Memory B cell (primary cell): ENCODE data around the gene HNMT.

ENCODE experiments used
- ATAC-seq: fragments of 150-1000 bp; cut with Tn5 transposase; 2 replicates; pipeline ENCODE4 v1.10.0; 2021; ENCODE audit warnings: low read depth, mild to moderate bottlenecking, moderate library complexity
- DNase-seq, 2 donors: peaks; one replicate each; pipeline ENCODE4 v3.0.0; 2022; ENCODE audit warnings: low spot score in 2 of 2
- H3K27ac Mint-ChIP-seq: one replicate; pipeline ENCODE4 v1.8.0; 2022; ENCODE audit warnings: mild to moderate bottlenecking, moderate library complexity, mixed read lengths
- H3K27me3 Mint-ChIP-seq: one replicate; pipeline ENCODE4 v1.8.0; 2022; ENCODE audit warnings: mixed read lengths
- H3K36me3 Mint-ChIP-seq: one replicate; pipeline ENCODE4 v1.8.0; 2022; ENCODE audit warnings: mild to moderate bottlenecking, mixed read lengths
- H3K4me1 Mint-ChIP-seq: one replicate; pipeline ENCODE4 v1.8.0; 2022; ENCODE audit warnings: mixed read lengths
- H3K4me3 Mint-ChIP-seq: one replicate; pipeline ENCODE4 v1.8.0; 2022; ENCODE audit warnings: mild to moderate bottlenecking, moderate library complexity, mixed read lengths
- H3K9me3 Mint-ChIP-seq: one replicate; pipeline ENCODE4 v1.8.0; 2022; ENCODE audit warnings: mixed read lengths

HNMT gene

DNA sequence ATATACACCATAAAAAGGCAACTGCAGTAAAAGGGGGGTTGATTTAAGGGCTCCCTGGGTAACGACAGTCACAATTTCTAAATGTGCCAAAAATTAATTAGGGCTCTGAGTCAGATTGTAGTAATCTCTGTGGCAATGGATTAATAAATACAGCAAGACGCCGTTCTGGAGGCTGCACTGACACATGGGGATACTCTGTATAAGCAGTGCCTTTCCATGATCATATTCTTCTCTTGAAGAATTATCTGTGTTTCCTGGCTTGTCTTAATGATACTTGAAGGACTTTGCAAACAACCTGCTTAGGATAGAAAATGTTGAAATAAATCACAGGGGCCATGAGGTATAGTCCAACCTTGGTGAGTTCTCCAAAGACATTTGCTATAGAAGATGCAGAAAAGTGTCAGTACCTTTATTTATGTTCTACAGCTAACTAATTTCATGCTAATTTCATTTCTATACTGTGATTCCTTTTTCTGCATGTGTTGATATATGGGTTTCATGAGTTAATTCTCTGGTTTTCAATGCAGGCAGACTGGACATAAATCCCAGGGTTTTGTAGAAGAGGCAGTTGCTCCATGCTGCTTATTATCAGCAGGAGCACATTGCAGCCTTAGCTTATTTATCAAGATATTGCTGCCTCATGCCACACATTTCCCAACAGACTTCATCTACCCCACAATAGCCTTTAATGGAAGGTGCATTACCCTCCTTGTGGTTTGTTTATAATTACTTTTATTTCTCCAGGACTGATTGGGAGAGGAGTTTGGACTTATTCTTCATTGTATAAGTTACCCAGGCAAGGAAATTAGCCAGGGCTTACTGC, 54.8 kb downstream of the HNMT start:
- no peak overlapping the region for H3K27ac Mint-ChIP-seq
- peaks cover 2% of the 10 kb centered on the region for H3K27me3 Mint-ChIP-seq
- H3K4me3 Mint-ChIP-seq, result no peak overlapping the region
- no peaks in the 10 kb centered on the region for H3K4me1 Mint-ChIP-seq
- no peaks in the 10 kb centered on the region for H3K36me3 Mint-ChIP-seq
- no peak for ATAC-seq
- no peaks in the 10 kb centered on the region for H3K9me3 Mint-ChIP-seq
- DNase-seq, result no peak

DNA sequence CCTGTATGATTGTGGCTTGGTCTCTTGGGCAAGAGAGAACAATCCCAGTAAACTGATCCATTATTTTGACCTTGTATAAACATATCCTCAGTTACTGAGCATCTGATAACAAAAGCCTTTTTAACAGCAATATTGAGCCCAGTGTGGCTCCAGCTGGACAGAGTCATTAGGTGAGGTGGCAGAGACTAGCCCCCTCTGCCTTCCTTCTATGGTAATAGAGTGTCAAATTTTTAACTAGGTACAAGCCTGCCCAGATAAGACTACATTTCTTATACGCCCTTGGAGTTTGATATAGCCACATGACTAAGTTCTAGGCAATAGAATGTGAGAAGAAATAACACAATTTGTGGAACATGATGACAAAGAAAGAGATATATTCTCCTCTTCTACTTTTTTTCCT, 56.2 kb downstream of the HNMT start:
- no peak overlapping the region for H3K4me3 Mint-ChIP-seq
- ATAC-seq, result no peak
- no peaks in the 10 kb centered on the region for H3K9me3 Mint-ChIP-seq
- H3K4me1 Mint-ChIP-seq, result no peaks in the 10 kb centered on the region
- peaks cover 2% of the 10 kb centered on the region for H3K27me3 Mint-ChIP-seq
- H3K27ac Mint-ChIP-seq, result no peak overlapping the region
- no peak for DNase-seq
- H3K36me3 Mint-ChIP-seq, result no peaks in the 10 kb centered on the region

DNA sequence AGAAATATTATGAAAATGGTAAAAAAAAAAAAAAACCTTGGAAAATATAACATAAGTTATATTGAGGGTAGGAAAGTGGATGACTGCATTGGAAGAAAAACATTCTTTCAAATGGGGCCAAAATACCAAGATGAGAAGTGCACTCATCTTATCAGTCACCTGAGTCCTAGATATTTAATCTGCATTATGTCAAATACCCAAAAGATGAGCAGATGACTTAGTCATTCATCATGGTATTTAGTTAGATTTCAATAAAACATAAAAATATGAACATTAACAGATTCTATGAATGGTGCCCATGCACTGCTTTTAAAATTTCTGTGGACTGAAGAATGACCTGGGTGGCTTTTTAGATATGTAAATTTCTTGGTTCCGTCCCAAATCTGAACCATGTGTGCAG, 56.9 kb downstream of the HNMT start:
- Mint-ChIP-seq H3K27ac (no peak overlapping the region), H3K9me3 (no peaks in the 10 kb centered on the region), H3K36me3 (no peaks in the 10 kb centered on the region), H3K27me3 (peaks cover 2% of the 10 kb centered on the region), H3K4me3 (no peak overlapping the region), H3K4me1 (no peaks in the 10 kb centered on the region)
- no peak for ATAC-seq
- DNase-seq, result no peak

DNA sequence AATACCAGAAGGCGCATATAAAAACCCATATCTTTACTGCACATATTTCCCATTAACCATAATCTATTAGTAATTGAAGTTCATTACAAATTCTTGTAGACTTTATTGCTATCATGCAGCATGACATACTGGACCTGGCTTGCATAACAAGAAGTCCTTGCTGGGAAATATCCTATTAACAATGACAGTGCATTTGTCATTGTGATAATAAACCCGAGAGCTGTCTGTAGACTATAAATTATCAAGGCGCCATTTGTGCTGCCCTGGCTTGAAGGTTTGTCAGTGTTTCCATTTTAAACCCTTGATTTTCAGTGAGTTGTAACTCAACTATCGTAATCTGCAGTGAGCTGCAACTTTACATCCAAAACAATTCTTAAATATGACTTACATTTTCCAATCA, 59.0 kb downstream of the HNMT start:
- Mint-ChIP-seq H3K9me3 (no peaks in the 10 kb centered on the region), H3K4me3 (no peak overlapping the region), H3K27ac (no peak overlapping the region), H3K27me3 (peaks cover 2% of the 10 kb centered on the region), H3K4me1 (no peaks in the 10 kb centered on the region), H3K36me3 (no peaks in the 10 kb centered on the region)
- ATAC-seq (no peak), DNase-seq (no peak)

DNA sequence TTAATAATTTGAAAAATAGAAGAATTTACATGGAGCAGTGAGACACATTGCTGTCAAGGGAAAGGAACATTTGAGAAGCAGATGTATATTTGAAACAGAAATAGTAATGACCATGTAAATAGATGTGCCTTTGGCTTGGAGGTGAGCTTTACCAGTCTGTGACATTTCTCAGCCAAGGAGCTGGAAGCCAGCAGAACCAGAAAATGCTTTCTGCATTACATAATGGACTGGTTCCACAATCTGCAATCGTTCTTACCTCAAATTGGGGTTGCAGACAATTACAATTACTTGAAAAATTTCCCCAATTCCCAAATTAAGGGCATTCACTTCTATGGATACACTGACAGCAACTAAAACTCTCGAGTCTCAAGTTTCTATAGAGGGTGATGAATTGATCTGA, 59.7 kb downstream of the HNMT start:
- H3K27ac Mint-ChIP-seq, result no peak overlapping the region
- no peaks in the 10 kb centered on the region for H3K36me3 Mint-ChIP-seq
- H3K27me3 Mint-ChIP-seq, result no peaks in the 10 kb centered on the region
- no peaks in the 10 kb centered on the region for H3K4me1 Mint-ChIP-seq
- no peaks in the 10 kb centered on the region for H3K9me3 Mint-ChIP-seq
- ATAC-seq, result no peak
- no peak for DNase-seq
- H3K4me3 Mint-ChIP-seq, result no peak overlapping the region

DNA sequence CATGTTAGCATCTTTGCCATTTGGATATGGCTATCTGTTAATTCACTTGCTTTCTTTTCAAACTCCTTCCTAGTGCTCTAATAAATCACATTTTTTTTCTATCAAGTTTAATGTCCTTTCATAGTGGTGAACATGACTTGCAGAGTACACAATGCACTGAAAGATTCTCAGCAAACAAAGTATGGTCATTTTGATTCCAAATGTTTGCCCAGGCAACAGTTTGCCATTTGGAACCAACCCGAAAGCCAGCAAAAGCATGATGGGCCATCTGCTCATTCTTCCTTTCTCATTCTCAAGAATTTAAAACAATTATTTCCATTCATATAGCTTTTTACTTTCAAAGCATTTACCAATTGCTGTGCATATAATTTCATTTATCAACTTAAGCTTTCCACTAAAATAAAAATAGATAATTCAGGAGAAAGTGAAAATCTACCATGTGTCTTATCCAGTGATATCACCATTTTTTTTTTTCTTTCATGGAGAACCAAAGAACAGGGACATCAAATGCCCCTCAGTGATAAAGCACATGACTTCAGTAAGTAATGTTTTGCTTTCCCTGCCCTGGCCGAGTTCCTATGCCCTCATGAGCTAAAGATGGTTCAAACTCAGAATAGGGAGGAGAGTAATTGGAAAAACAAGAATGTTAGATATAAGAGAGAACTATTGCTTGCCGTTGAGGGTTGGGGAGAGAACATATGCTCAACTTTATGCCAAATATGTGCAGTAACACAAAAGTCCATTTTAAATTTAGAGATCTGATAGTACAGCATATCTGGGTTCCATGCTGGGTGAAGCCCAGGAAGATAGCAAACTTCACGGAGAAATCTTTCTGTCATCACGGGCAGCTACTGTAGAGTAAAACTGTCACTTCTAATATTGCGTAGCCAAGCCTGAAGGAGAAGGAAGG, 62.1 kb downstream of the HNMT start:
- H3K27ac Mint-ChIP-seq, result no peak overlapping the region
- no peak overlapping the region for H3K4me3 Mint-ChIP-seq
- ATAC-seq (no peak), DNase-seq (no peak)
- H3K36me3 Mint-ChIP-seq, result no peaks in the 10 kb centered on the region
- H3K27me3 Mint-ChIP-seq, result no peaks in the 10 kb centered on the region
- no peaks in the 10 kb centered on the region for H3K4me1 Mint-ChIP-seq
- H3K9me3 Mint-ChIP-seq, result no peaks in the 10 kb centered on the region

DNA sequence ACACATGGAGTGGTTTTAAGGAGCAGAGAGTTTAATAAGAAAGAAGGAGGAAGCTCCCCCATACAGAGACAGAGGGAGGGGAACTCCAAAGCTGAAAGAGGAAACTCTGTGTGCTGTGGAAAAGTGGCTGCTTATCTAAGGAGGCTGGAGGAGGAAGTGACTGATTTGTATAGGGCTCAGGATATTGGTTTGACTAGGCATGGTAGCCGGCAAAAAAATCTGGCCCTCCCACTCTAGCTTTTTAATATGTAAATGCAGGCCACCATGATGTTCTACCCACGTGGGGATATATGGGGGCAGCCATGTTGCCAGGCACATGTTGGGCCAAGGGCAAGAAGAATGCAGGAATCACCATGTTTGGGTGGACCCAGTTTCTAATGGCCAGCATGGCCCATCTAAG, 64.3 kb downstream of the HNMT start:
- H3K36me3 Mint-ChIP-seq, result no peaks in the 10 kb centered on the region
- H3K9me3 Mint-ChIP-seq, result no peaks in the 10 kb centered on the region
- no peak for ATAC-seq
- no peak overlapping the region for H3K27ac Mint-ChIP-seq
- no peak for DNase-seq
- H3K4me1 Mint-ChIP-seq, result no peaks in the 10 kb centered on the region
- no peak overlapping the region for H3K4me3 Mint-ChIP-seq
- peaks cover 1% of the 10 kb centered on the region for H3K27me3 Mint-ChIP-seq

DNA sequence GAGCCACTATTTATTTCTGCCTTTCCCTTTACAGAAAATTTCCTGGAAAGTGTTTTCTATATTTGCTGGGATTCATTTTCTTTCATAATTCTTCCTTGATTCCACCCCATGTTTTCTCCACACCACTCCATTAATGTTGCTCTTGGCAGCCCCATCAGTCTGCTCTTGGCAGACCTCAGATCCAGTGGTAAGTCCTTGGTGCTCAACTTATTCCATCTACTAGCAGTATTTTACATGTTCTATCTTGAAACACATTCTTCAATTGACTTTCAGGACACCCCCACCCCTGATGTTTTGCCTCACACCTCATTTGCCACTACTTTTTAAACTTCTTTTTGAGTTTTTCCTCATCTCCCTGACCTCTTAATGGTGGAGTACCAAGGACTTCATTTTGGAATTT, 65.0 kb downstream of the HNMT start:
- H3K36me3 Mint-ChIP-seq, result no peaks in the 10 kb centered on the region
- H3K4me3 Mint-ChIP-seq, result no peak overlapping the region
- H3K9me3 Mint-ChIP-seq, result no peaks in the 10 kb centered on the region
- peaks cover 1% of the 10 kb centered on the region for H3K27me3 Mint-ChIP-seq
- no peak overlapping the region for H3K27ac Mint-ChIP-seq
- no peak for DNase-seq
- no peaks in the 10 kb centered on the region for H3K4me1 Mint-ChIP-seq
- ATAC-seq, result no peak

DNA sequence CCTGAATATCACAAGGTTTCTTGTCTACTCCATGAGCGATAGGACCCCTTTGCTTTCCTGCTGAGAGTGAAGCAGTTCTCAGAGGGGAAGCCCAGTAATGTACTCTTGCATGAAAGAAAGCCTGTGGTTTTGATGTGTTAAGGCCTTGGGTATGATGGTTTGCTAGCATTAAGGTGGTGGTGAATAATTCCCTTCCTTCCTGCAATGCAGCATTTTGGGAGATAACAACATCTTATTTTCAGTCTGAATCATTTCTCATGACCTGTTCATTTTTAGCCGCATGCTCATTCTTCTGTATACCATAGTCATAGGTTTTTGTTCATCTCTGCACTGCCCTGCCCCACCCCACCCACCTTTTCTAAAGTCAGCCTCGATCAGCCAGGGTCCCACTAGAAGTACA, 66.2 kb downstream of the HNMT start:
- DNase-seq (no peak), ATAC-seq (no peak)
- Mint-ChIP-seq H3K27me3 (peaks cover 1% of the 10 kb centered on the region), H3K4me1 (no peaks in the 10 kb centered on the region), H3K9me3 (no peaks in the 10 kb centered on the region), H3K4me3 (no peak overlapping the region), H3K27ac (no peak overlapping the region), H3K36me3 (no peaks in the 10 kb centered on the region)

DNA sequence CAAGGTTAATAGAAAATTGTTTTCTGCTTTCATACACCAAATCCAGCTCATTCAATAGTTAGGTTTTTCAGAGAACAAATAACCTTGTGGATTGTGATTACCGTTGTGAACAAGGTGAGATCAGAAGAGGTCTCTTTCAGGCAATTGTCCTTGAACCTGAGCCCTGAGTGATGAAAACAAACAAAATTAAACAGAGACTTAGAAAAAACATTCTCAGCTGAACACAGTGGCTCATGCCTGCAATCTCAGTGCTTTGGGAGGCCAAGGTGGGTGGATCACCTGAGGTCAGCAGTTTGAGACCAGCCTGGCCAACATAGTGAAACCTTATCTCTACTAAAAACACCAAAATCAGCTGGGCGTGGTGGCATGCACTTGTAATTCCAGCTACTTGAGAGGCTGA, 68.1 kb downstream of the HNMT start:
- Mint-ChIP-seq H3K4me3 (no peak overlapping the region), H3K4me1 (no peaks in the 10 kb centered on the region), H3K9me3 (no peaks in the 10 kb centered on the region), H3K36me3 (no peaks in the 10 kb centered on the region), H3K27me3 (peaks cover 1% of the 10 kb centered on the region), H3K27ac (no peak overlapping the region)
- ATAC-seq, result no peak
- no peak for DNase-seq

DNA sequence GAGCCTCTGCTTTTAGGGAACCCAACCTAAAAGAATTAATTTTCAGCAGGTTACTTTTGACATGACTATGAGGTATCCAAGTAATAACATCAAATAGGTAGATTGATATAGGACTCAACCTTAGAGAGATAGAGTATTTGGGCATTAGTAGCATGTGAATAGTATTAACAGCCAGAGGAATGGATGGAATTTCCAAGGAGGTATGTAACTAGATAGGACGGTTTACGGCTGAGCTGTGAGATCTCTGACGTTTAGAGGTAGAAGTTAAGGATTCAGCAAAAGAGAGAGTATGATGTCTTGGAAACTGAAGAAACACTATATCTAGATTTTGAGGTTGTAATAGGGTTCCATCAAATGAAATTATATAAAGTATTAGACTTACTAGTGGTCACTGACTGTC, 70.3 kb downstream of the HNMT start:
- peaks cover 1% of the 10 kb centered on the region for H3K27me3 Mint-ChIP-seq
- no peaks in the 10 kb centered on the region for H3K36me3 Mint-ChIP-seq
- H3K4me3 Mint-ChIP-seq, result no peak overlapping the region
- H3K4me1 Mint-ChIP-seq, result no peaks in the 10 kb centered on the region
- ATAC-seq, result no peak
- no peak overlapping the region for H3K27ac Mint-ChIP-seq
- H3K9me3 Mint-ChIP-seq, result no peaks in the 10 kb centered on the region
- DNase-seq, result no peak

DNA sequence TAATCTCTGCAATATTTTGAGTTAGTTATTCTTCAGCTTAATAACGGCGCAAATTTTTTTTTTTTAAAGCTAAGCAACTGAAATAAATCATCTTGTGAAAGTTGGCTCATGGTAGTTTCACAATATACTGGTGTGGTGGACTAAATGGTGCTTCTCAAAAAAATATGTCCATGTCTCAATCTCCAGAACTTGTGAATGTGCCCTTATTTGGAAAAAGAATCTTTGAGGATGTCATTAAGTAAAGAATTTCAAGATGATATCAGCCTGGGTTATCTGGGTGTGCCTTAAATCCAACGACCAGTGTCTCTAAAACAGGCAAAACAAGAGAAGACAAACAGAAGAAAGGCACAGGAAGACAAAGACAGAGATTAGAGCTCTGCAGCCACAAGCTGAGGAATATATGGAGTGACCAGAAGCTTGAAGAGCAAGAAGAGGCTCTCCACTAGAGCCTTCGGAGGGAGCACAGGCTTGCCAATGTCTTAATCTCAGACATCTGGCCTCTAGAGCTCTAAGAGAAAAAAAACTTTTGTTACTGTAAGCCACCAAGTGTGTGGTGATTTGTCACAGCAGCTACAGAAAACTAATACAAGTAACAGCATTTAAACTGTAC, 71.4 kb downstream of the HNMT start:
- no peaks in the 10 kb centered on the region for H3K36me3 Mint-ChIP-seq
- H3K27ac Mint-ChIP-seq, result no peak overlapping the region
- H3K27me3 Mint-ChIP-seq, result peaks cover 1% of the 10 kb centered on the region
- H3K9me3 Mint-ChIP-seq, result no peaks in the 10 kb centered on the region
- DNase-seq (no peak), ATAC-seq (no peak)
- H3K4me1 Mint-ChIP-seq, result no peaks in the 10 kb centered on the region
- no peak overlapping the region for H3K4me3 Mint-ChIP-seq

DNA sequence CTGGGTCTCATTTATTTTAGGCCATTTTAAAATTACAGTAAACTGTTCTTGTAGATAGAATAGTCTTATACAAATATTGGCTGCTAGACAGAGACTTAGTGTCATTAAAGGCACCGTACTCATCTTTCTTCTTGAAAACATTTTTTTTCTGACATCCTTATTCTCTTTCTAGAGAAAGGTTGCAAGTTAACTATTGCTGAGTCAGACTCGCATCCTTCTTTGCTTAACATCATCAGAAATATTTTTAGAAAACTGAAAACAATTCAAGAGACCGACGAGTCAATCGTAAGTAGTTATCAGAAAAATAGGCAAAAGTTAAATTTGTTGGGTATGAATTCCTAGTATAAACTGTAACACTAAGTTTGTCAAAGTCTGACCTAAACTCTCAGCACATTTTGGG, 72.2 kb downstream of the HNMT start:
- ATAC-seq, result no peak
- H3K4me1 Mint-ChIP-seq, result no peaks in the 10 kb centered on the region
- H3K4me3 Mint-ChIP-seq, result no peak overlapping the region
- no peaks in the 10 kb centered on the region for H3K9me3 Mint-ChIP-seq
- no peak overlapping the region for H3K27ac Mint-ChIP-seq
- H3K27me3 Mint-ChIP-seq, result peaks cover 3% of the 10 kb centered on the region
- no peaks in the 10 kb centered on the region for H3K36me3 Mint-ChIP-seq
- no peak for DNase-seq

DNA sequence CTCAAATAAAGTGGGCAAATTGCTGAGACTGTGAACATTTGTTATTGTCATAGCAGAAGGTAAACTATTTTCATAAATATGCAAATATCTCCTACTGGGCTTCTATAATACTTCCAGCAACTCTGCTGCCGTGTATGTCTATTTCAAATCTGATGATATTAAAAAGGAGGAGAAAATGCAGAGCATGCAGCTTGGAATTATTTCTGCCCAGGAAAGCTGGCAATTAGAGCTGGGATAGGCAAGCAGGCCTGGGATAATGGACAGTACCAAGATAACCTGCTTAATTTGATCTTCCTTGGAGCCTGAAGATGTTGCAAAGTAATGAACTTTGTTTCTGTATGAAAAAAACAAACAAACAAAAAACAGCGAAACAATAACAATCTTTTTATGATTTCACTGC, 72.8 kb downstream of the HNMT start:
- Mint-ChIP-seq H3K4me3 (no peak overlapping the region), H3K27me3 (peaks cover 3% of the 10 kb centered on the region), H3K4me1 (no peaks in the 10 kb centered on the region), H3K9me3 (no peaks in the 10 kb centered on the region), H3K27ac (no peak overlapping the region), H3K36me3 (no peaks in the 10 kb centered on the region)
- ATAC-seq (no peak), DNase-seq (no peak)
